Sigmoid colon (tissue), 4 donors: ENCODE results near the gene FIBP.

Experiments
- POLR2AphosphoS5 ChIP-seq, 4 donors: sonication (generic); formaldehyde crosslinking; IDR thresholded peaks; one replicate each; pipeline ENCODE4 v1.6.1; 2017; ENCODE audit warnings: antibody characterized with exemption in 4 of 4
- TF ChIP-seq, protein P1 (sequence below), 4 experiments: fragments of 450-650 bp in 3 of 4; fragments of 200-600 bp in 1 of 4; IDR thresholded peaks; one replicate each; pipeline ENCODE4 v1.5.1; 2016 to 2019; ENCODE audit warnings: antibody characterized with exemption in 4 of 4, mild to moderate bottlenecking in 3 of 4, moderate library complexity in 2 of 4

DNA sequence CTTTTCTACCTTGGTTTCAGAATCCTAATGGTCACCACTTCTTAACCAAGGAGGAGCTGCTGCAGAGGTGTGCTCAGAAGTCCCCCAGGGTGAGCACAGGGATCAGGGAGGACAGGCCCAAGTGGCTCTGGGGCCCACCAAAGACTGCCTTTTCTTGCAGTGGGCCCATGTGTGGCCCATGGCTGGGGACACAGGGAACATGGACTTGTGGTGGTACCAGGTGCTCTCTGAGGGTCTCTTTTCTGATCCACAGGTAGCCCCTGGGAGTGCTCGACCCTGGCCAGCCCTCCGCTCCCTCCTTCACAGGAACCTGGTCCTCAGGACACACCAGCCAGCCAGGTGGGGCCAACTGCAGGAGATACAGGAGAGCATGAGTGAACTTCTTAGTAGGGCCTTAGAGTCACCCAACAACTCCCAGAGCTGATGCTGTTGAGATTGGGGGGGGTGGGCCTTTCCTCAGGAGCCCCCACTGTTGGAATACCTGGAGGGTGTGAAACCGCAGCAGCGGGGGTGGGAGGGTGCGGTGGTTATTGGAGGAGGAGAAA is 26.0 kb downstream of the FIBP start:
- TF ChIP-seq, protein P1, sequence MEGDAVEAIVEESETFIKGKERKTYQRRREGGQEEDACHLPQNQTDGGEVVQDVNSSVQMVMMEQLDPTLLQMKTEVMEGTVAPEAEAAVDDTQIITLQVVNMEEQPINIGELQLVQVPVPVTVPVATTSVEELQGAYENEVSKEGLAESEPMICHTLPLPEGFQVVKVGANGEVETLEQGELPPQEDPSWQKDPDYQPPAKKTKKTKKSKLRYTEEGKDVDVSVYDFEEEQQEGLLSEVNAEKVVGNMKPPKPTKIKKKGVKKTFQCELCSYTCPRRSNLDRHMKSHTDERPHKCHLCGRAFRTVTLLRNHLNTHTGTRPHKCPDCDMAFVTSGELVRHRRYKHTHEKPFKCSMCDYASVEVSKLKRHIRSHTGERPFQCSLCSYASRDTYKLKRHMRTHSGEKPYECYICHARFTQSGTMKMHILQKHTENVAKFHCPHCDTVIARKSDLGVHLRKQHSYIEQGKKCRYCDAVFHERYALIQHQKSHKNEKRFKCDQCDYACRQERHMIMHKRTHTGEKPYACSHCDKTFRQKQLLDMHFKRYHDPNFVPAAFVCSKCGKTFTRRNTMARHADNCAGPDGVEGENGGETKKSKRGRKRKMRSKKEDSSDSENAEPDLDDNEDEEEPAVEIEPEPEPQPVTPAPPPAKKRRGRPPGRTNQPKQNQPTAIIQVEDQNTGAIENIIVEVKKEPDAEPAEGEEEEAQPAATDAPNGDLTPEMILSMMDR (IDR thresholded peaks at IDR 0.05), result no peak
- TF ChIP-seq POLR2AphosphoS5 (IDR thresholded peaks at IDR 0.05), result no peak
